Right ventricle myocardium inferior (tissue), 1 donor: ENCODE data around the gene DHX35. TPM values are rescaled to one million over a fixed set of nuclear protein-coding genes. Genes with fewer than 3 reads are reported as not detected.

Experiments
- ATAC-seq: fragments of 200-7000 bp; cut with Tn5 transposase; one replicate; pipeline ENCODE4 v1.9.1; 2020; ENCODE audit warnings: mild to moderate bottlenecking, moderate library complexity
- DNase-seq: peaks from one replicate; pipeline ENCODE4 v3.0.0; 2021; ENCODE audit errors: missing footprints
- intact Hi-C: fragments of 100-400 bp; cut with DNase I; formaldehyde crosslinking; loops from one replicate; pipeline ENCODE4 v1.11.0; 2022
- total RNA-seq: library from RNA; stranded (reverse); fragmentation: NEBNext Ultra II Directional; extraction: Animal tissue kit (Norgen Biotek cat#: 25700); gene quantifications from one replicate; pipeline ENCODE4 v1.2.1, GENCODE V29; 2021
- donor health status: DM: no; HTN: yes; CAD: no; lungs with severe emphysema.

DHX35 gene
- total RNA-seq, 1 donor from 2014 or later = 11.0 TPM

DNA sequence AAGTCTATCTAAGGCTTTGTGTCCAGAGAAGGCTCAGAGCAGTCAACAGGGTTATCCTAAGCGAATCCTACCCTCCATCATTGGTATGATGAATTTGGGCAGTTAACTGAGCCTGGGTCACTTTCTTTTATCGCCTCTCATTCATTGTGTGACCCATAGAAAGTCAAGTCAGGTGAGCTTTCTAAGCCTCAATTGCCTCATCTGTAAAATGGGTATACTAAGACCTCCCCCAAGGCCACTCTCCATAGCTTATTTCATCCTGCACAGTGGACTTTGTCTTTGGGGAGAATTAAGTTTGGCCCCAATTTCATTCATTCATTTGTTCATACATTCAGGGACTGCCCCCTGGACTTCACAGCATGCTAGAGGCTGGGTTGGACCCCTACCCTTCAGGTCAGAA is 110.5 kb downstream of the DHX35 start:
- DNase-seq (no peak), ATAC-seq (no peak)
- intact Hi-C loops = no loop called here

DNA sequence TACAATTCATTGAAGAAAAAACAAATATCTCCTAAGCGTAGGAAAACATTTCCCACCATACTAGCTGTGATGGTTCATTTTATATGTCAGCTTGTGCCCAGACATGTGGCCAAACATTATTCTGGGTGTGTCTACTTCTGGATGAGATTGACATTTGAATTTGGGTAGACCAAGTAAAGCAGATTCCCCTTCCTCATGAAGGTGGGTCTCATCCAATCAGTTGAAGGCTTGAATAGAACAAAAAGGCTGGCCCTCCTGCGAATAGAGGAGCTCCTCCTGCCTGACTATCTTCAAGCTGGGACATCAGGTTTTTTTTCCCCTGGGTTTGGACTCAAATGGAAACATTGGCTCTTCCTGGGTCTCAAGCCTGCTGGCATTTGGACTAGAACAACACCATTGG is 113.6 kb downstream of the DHX35 start:
- intact Hi-C loops = no loop called here
- ATAC-seq (no peak), DNase-seq (no peak)

DNA sequence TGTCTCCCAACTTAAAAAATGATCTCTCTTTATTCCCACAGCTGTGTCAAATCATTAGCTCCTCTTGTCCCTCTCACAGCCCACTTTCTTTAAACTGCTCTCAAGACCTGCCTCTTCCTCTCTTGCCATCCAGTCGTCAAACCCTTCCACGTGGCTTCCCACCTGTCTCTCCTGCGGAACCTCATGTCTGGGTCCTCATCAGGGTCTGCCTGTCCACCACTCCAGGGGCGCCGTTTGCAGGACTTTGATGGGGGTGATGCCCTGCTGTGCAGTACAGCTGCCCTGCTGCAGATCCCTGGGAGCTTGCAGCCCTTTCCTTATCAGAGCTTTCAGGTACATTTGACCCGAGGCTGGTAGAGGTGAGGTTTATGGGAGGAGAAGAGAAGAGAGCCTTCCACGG is 114.8 kb downstream of the DHX35 start:
- no peak for ATAC-seq
- intact Hi-C loops = no loop called here
- DNase-seq = no peak

DNA sequence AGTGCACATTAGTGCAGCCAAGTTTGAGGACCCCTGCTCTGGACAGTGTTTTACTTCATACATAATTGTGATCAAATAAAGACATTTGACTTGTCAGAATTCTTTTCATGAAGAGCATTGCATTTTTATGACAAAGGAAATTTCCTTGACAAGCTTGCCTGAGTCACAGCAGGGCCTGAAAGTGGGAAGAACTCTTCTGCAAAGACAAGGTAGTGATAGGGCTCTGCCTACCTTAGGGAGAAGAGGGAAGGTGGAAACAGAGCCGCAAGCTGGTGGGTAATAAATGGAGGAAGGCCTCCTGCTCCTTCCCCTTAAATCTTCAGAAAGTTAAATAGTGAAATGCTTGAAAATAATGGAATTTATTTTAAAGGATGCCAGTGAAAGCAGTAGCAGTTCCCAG is 118.2 kb downstream of the DHX35 start:
- no peak for DNase-seq
- ATAC-seq = no peak
- intact Hi-C loops = no loop called here

DNA sequence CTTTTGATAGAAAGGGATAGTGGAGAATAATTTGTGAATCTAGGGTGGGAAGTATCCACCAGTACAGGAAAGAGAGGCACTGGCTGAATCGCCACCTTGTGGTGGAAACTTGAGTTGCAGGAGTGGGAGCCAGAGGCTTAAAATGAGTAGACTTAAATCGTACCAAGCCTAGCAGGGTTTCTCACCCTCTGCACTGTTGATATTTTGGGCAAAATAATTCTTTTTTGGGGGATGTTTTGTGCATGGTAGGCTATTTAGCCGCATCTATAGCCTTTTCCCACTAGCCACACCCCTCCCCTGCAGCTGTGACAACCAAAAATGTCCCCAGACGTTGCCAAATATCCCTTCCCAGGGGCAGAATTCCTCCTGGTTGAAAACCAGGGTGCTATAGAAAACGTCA is 119.1 kb downstream of the DHX35 start:
- ATAC-seq (peak; percentile 79), DNase-seq (no peak)
- intact Hi-C loops = loop anchor here (1.0 kb wide), 1 partner anchor 31 kb away; no protein-coding TSS in a partner anchor

DNA sequence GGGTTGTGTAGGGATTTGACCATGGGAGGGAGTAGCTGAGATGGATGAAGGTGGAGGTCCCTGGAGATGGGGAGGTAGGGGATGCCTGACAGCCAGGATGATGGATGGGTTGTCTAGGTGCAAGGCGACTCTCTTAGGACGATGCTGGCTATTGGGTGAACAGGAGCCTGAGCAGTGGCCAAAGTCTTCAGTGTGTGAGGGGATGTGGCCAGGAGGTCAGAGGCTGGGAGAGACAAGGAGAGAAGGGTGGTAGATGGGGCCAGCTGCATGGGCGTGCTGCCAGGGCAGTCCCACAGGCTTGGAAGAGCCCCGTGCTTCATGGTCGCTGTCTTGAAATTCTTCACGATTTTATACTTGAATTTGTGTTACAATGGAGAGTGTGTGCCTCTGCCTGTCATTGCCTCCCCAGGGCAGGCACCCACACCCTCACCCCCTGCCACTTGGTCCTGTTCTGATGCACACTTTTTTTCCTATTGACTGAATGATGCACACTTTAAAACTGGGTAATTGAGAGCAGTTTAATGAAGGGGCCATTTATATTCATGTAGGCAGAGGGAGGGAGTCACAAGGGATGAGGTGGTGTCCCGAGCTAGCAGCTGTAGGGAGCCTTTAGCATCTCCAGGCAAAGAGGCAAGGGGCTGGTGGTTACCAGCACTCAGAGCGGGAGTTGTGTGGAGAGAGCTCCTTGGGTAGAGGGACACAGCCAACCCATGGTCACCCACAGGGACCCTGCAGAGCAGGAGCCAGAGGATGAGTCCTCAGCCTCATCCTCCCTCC is 120.7 kb downstream of the DHX35 start:
- no peak for DNase-seq
- intact Hi-C loops = no loop called here
- no peak for ATAC-seq

DNA sequence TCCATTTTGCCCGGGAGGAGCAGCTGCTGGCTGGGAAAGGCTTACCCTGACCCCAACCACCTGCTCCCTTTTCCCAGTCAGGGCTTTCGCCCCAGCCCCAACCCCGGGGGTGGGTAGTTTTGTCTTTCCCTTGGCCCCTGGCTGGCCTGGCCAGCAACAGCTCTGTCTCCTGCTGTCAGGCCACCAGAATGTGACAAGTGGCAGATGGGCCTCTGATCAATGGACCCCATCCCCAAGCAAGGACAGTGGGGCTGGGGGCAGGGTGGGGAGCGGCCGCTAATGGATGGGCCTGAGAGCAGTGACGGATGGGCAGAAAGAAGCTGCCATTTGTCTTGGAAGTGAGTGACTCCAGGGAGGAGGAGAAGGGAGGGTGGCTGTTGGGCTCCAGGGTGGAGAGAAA is 121.6 kb downstream of the DHX35 start:
- intact Hi-C loops = no loop called here
- DNase-seq (no peak), ATAC-seq (no peak)

DNA sequence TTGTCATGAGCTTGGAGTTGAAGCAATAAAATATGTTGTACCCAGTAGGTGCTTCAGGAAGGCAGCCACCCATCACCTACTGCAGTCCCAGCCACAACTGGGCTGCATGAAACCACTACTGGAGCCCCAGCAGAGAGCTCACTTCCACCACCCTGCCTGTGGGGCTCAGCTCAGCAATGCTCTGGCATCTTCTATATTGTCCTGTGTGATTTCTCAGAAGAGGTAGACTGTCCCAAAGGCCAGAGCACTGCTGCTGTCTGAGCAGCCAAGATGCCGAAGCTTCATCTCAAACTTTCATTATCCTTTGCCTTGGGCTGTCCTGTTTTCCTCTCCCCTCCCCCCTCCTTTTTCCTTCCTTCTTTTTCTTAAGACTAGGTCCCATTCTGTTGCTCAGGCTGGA is 126.9 kb downstream of the DHX35 start:
- ATAC-seq (no peak), DNase-seq (no peak)
- intact Hi-C loops = no loop called here

Other genes starting within 250 kb of the DHX35 start
- gene SLC32A1, start 237.9 kb upstream of the DHX35 start, total RNA-seq = not detected
- 2.6 TPM for gene ACTR5, start 213.9 kb upstream of the DHX35 start, total RNA-seq
- 9.0 TPM for gene PPP1R16B, start 156.6 kb upstream of the DHX35 start, total RNA-seq
- gene FAM83D, start 35.9 kb upstream of the DHX35 start, total RNA-seq = 0.49 TPM